ENCODE measurements around the gene CGGBP1.

CGGBP1 gene

GRCh38 chr3:88010810-88011209 lies 48.0 kb downstream of the CGGBP1 start:
- Histone ChIP-seq H3F3A (ENCODE audit: insufficient read depth, low read length) (no peaks in the 10 kb centered on the region), H3K9me2 (replicated peaks; ENCODE audit: insufficient read depth, low read length) (no peaks in the 10 kb centered on the region), H3K36me3 (replicated peaks; ENCODE audit: insufficient read depth, low read length) (no peaks in the 10 kb centered on the region), H3K4me2 (ENCODE audit: low read depth, low read length) (no peak overlapping the region), H3K9me3 (replicated peaks; ENCODE audit: insufficient read depth, low read length) (no peaks in the 10 kb centered on the region), H3K27ac (ENCODE audit: low read length) (no peak overlapping the region), H3K79me2 (ENCODE audit: low read length) (no peaks in the 10 kb centered on the region), H4K20me1 (ENCODE audit: insufficient read depth, low read length) (no peaks in the 10 kb centered on the region), H2AFZ (ENCODE audit: low read length) (no peak overlapping the region), H3K4me3 (ENCODE audit: low read length) (no peak overlapping the region), H3K9ac (ENCODE audit: low read length) (no peak overlapping the region), H3K27me3 (replicated peaks; ENCODE audit: insufficient read depth, low read length) (no peaks in the 10 kb centered on the region), H3K4me1 (ENCODE audit: low read length) (no peaks in the 10 kb centered on the region)
- TF ChIP-seq CTCF (IDR thresholded peaks at IDR 0.05; ENCODE audit: low read length) (no peak), EZH2phosphoT487 (IDR thresholded peaks at IDR 0.05; ENCODE audit: low read length) (no peak), EZH2 (optimal IDR thresholded peaks at IDR 0.05; ENCODE audit: low read depth, low read length) (no peak)
- no peak for DNase-seq

GRCh38 chr3:88009066-88009465 lies 49.7 kb downstream of the CGGBP1 start:
- no peak overlapping the region for H2AFZ ChIP-seq (ENCODE audit: low read length)
- TF ChIP-seq CTCF (IDR thresholded peaks at IDR 0.05; ENCODE audit: low read length) = no peak
- TF ChIP-seq EZH2 (optimal IDR thresholded peaks at IDR 0.05; ENCODE audit: low read depth, low read length) = no peak
- no peak for TF ChIP-seq EZH2phosphoT487 (IDR thresholded peaks at IDR 0.05; ENCODE audit: low read length)
- no peak overlapping the region for H3K4me3 ChIP-seq (ENCODE audit: low read length)
- H3K79me2 ChIP-seq (ENCODE audit: low read length) = no peaks in the 10 kb centered on the region
- H3K27me3 ChIP-seq (replicated peaks; ENCODE audit: insufficient read depth, low read length) = no peaks in the 10 kb centered on the region
- no peaks in the 10 kb centered on the region for H4K20me1 ChIP-seq (ENCODE audit: insufficient read depth, low read length)
- no peaks in the 10 kb centered on the region for H3K36me3 ChIP-seq (replicated peaks; ENCODE audit: insufficient read depth, low read length)
- H3K4me1 ChIP-seq (ENCODE audit: low read length) = no peaks in the 10 kb centered on the region
- H3K9me3 ChIP-seq (replicated peaks; ENCODE audit: insufficient read depth, low read length) = no peaks in the 10 kb centered on the region
- no peaks in the 10 kb centered on the region for H3F3A ChIP-seq (ENCODE audit: insufficient read depth, low read length)
- H3K9ac ChIP-seq (ENCODE audit: low read length) = no peak overlapping the region
- no peak overlapping the region for H3K27ac ChIP-seq (ENCODE audit: low read length)
- DNase-seq = no peak
- no peak overlapping the region for H3K4me2 ChIP-seq (ENCODE audit: low read depth, low read length)
- no peaks in the 10 kb centered on the region for H3K9me2 ChIP-seq (replicated peaks; ENCODE audit: insufficient read depth, low read length)

- Histone ChIP-seq H3K27ac (ENCODE audit: low read length) (no peak overlapping the region), H3K79me2 (ENCODE audit: low read length) (no peaks in the 10 kb centered on the region), H3K36me3 (replicated peaks; ENCODE audit: insufficient read depth, low read length) (no peaks in the 10 kb centered on the region), H2AFZ (ENCODE audit: low read length) (no peak overlapping the region), H3F3A (ENCODE audit: insufficient read depth, low read length) (no peaks in the 10 kb centered on the region), H3K4me2 (ENCODE audit: low read depth, low read length) (no peak overlapping the region), H3K27me3 (replicated peaks; ENCODE audit: insufficient read depth, low read length) (no peaks in the 10 kb centered on the region), H3K9me3 (replicated peaks; ENCODE audit: insufficient read depth, low read length) (no peaks in the 10 kb centered on the region), H3K9ac (ENCODE audit: low read length) (no peak overlapping the region), H3K4me1 (ENCODE audit: low read length) (no peaks in the 10 kb centered on the region), H3K4me3 (ENCODE audit: low read length) (no peak overlapping the region), H4K20me1 (ENCODE audit: insufficient read depth, low read length) (no peaks in the 10 kb centered on the region), H3K9me2 (replicated peaks; ENCODE audit: insufficient read depth, low read length) (no peaks in the 10 kb centered on the region)
- DNase-seq = peak; percentile 36
- TF ChIP-seq CTCF (IDR thresholded peaks at IDR 0.05; ENCODE audit: low read length) = peak; percentile 35
- no peak for TF ChIP-seq EZH2phosphoT487 (IDR thresholded peaks at IDR 0.05; ENCODE audit: low read length)
Observed at GRCh38 chr3:88005066-88005465, 53.7 kb downstream of the CGGBP1 start.

Data from MM.1S (cell line).